Right ventricle myocardium inferior (tissue), 1 donor: ENCODE results near the gene LIMS2. TPM values are rescaled to one million over a fixed set of nuclear protein-coding genes. Genes with fewer than 3 reads are reported as not detected.

ENCODE experiments used
- ATAC-seq: fragments of 200-7000 bp; cut with Tn5 transposase; one replicate; pipeline ENCODE4 v1.9.1; 2020; ENCODE audit warnings: mild to moderate bottlenecking, moderate library complexity
- DNase-seq: peaks from one replicate; pipeline ENCODE4 v3.0.0; 2021; ENCODE audit errors: missing footprints
- intact Hi-C: fragments of 100-400 bp; cut with DNase I; formaldehyde crosslinking; loops from one replicate; pipeline ENCODE4 v1.11.0; 2022
- long read RNA-seq: library from polyadenylated mRNA; unstranded; transcript quantifications from one replicate; pipeline ENCODE4 v2.0.0, GENCODE V29; 2021
- total RNA-seq: library from RNA; stranded (reverse); fragmentation: NEBNext Ultra II Directional; extraction: Animal tissue kit (Norgen Biotek cat#: 25700); gene quantifications from one replicate; pipeline ENCODE4 v1.2.1, GENCODE V29; 2021
- donor health status: DM: no; HTN: yes; CAD: no; lungs with severe emphysema.

Gene LIMS2
- total RNA-seq, result 260 TPM
- long read RNA-seq, transcript LIMS2-202 (10 exons, 2,045 nt), result major isoform, 176 of 252 reads
- long read RNA-seq, transcript LIMS2-208 (10 exons, 2,335 nt), result minor isoform, 5 of 252 reads
- long read RNA-seq, partial matches to known transcripts, result 16 of 252 reads
- long read RNA-seq, other reads (novel, unspliced or antisense), result 49 of 252 reads

GRCh38 chr2:127675331-127676261, at the start of gene LIMS2:
TSS of gene LIMS2 (minus strand) at chr2:127675530. CDS start at chr2:127675024, 506 bp downstream.
- peak; percentile 36 for ATAC-seq

GRCh38 chr2:127722807-127723206, 47.5 kb upstream of the LIMS2 start:
- ATAC-seq (peak; percentile 51), DNase-seq (no peak)
- intact Hi-C loops, result loop anchor here (5.0 kb wide), 1 partner anchor 89 kb away; the partner anchor contains the start of gene WDR33

More at GRCh38 chr2:127675331-127676261, at the start of gene LIMS2:
- DNase-seq, result peak; percentile 66
- intact Hi-C loops, result loop anchor here (2.0 to 10.0 kb wide), 3 partner anchors 17 to 151 kb away; partner anchors contain the start of genes IWS1 and SFT2D3

- intact Hi-C loops, result loop anchor here (5.0 kb wide), 1 partner anchor 90 kb away; the partner anchor contains the start of gene WDR33
- DNase-seq, result no peak
- ATAC-seq, result peak; percentile 36
Measured at GRCh38 chr2:127721978-127722355, 46.6 kb upstream of the LIMS2 start.

GRCh38 chr2:127721311-127721977, 46.1 kb upstream of the LIMS2 start:
- ATAC-seq (no peak), DNase-seq (no peak)
- intact Hi-C loops, result loop anchor here (5.0 kb wide), 1 partner anchor 91 kb away; the partner anchor contains the start of gene WDR33

GRCh38 chr2:127719301-127720218, 44.2 kb upstream of the LIMS2 start:
- intact Hi-C loops, result loop anchor here (5.0 kb wide), 1 partner anchor 93 kb away; the partner anchor contains the start of gene WDR33
- DNase-seq (no peak), ATAC-seq (no peak)

- ATAC-seq, result no peak
- intact Hi-C loops, result no loop called here
- DNase-seq, result no peak
Measured at GRCh38 chr2:127718271-127718670, 42.9 kb upstream of the LIMS2 start.

GRCh38 chr2:127715778-127716449, 40.6 kb upstream of the LIMS2 start:
- no peak for DNase-seq
- ATAC-seq, result no peak
- intact Hi-C loops, result no loop called here

- intact Hi-C loops, result no loop called here
- DNase-seq (no peak), ATAC-seq (no peak)
Measured at GRCh38 chr2:127713562-127713961, 38.2 kb upstream of the LIMS2 start.

GRCh38 chr2:127712999-127713398, 37.7 kb upstream of the LIMS2 start:
- intact Hi-C loops, result no loop called here
- ATAC-seq (no peak), DNase-seq (no peak)

- DNase-seq, result no peak
- intact Hi-C loops, result loop anchor here (10.0 kb wide), 1 partner anchor 135 kb away; no protein-coding TSS in a partner anchor
Measured at GRCh38 chr2:127709336-127709735, 34.0 kb upstream of the LIMS2 start.

GRCh38 chr2:127707890-127708648, 32.7 kb upstream of the LIMS2 start:
- DNase-seq (no peak), ATAC-seq (peak; percentile 41)
- intact Hi-C loops, result loop anchor here (10.0 kb wide), 1 partner anchor 137 kb away; no protein-coding TSS in a partner anchor

More at GRCh38 chr2:127709336-127709735, 34.0 kb upstream of the LIMS2 start:
- ATAC-seq, result no peak

GRCh38 chr2:127706215-127706990, 31.1 kb upstream of the LIMS2 start:
- no peak for DNase-seq
- no peak for ATAC-seq
- intact Hi-C loops, result loop anchor here (10.0 kb wide), 1 partner anchor 138 kb away; no protein-coding TSS in a partner anchor

GRCh38 chr2:127705391-127706065, 30.2 kb upstream of the LIMS2 start:
- intact Hi-C loops, result loop anchor here (10.0 kb wide), 1 partner anchor 139 kb away; no protein-coding TSS in a partner anchor
- DNase-seq, result no peak
- no peak for ATAC-seq

- intact Hi-C loops, result loop anchor here (5.0 to 10.0 kb wide), 2 partner anchors 113 to 140 kb away; no protein-coding TSS in a partner anchor
- DNase-seq, result no peak
Measured at GRCh38 chr2:127704641-127705390, 29.5 kb upstream of the LIMS2 start.

More at GRCh38 chr2:127704641-127705390, 29.5 kb upstream of the LIMS2 start:
- no peak for ATAC-seq
